GM12874 (cell line): Measurements from ENCODE around the gene CD300H.

Source experiments
- CTCF ChIP-seq: IDR thresholded peaks from 2 replicates; pipeline ENCODE4 v1.5.1; 2011; ENCODE audit warnings: low read depth, mild to moderate bottlenecking, control low read depth, low read length, moderate library complexity; ENCODE audit not compliant: insufficient read depth

The CD300H gene

GRCh38 chr17:74598346-74599022 is 31.2 kb upstream of the CD300H start:
- TF ChIP-seq CTCF, result no peak

- no peak for TF ChIP-seq CTCF
Measured at GRCh38 chr17:74597069-74597790, 29.9 kb upstream of the CD300H start.

GRCh38 chr17:74595037-74595750 is 27.9 kb upstream of the CD300H start:
- no peak for TF ChIP-seq CTCF

GRCh38 chr17:74592087-74592990 is 25.0 kb upstream of the CD300H start, which contains the start of gene CD300LD:
TSS of gene CD300LD (minus strand) at chr17:74592283. CDS start at chr17:74592202, 81 bp downstream.
- TF ChIP-seq CTCF, result no peak

- no peak for TF ChIP-seq CTCF
Measured at GRCh38 chr17:74591503-74591902, 24.2 kb upstream of the CD300H start.

GRCh38 chr17:74585711-74586110 is 18.4 kb upstream of the CD300H start:
- no peak for TF ChIP-seq CTCF
